GM12872 (cell line): Measurements from ENCODE around the gene VAC14.

Experiments used
- TF ChIP-seq, protein P1 (sequence below): IDR thresholded peaks from 3 replicates; pipeline ENCODE4 v1.5.1; 2011; ENCODE audit warnings: low read depth, mild to moderate bottlenecking, low read length, moderate library complexity; ENCODE audit not compliant: insufficient read depth

Gene VAC14

DNA sequence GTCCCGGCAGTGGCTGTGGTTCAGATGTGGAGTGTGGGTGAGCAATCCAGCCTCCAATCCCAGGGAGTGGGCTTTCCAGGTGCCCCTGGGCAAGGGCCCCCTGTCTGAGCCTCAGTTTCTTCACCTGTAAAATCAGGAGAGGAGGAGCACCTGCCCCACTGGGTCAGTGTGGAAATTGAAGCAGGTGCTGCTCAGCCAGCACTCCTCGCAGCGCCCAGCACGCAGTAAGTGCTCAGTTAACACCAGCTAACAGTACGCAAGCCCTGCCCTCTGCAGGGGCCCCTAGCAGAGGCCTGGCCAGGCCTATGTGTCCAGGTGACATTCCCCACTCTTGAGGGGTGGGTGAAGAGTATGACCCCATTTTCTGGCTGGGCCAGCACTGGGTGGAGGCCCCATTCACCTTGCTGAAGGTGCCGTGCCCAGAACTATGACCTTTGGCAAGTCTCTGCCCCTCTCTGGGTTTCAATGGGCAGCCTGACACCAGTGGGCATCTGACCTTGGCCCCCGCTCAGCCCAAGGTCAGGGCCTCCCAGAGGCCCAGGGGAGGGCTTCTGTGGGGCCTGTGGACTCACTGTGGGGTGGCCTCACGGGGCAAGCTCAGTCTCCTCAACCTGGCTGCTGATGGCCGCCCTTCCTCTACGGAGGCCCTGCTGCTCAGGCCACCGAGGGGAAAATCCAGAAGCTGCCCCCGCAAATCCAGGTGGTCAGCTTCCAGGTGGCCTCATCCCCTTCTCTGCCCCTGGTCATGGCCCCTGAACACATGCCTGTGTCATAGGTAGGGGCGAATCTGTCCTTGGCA is 117.6 kb downstream of the VAC14 start:
- TF ChIP-seq, protein P1, sequence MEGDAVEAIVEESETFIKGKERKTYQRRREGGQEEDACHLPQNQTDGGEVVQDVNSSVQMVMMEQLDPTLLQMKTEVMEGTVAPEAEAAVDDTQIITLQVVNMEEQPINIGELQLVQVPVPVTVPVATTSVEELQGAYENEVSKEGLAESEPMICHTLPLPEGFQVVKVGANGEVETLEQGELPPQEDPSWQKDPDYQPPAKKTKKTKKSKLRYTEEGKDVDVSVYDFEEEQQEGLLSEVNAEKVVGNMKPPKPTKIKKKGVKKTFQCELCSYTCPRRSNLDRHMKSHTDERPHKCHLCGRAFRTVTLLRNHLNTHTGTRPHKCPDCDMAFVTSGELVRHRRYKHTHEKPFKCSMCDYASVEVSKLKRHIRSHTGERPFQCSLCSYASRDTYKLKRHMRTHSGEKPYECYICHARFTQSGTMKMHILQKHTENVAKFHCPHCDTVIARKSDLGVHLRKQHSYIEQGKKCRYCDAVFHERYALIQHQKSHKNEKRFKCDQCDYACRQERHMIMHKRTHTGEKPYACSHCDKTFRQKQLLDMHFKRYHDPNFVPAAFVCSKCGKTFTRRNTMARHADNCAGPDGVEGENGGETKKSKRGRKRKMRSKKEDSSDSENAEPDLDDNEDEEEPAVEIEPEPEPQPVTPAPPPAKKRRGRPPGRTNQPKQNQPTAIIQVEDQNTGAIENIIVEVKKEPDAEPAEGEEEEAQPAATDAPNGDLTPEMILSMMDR, result no peak

DNA sequence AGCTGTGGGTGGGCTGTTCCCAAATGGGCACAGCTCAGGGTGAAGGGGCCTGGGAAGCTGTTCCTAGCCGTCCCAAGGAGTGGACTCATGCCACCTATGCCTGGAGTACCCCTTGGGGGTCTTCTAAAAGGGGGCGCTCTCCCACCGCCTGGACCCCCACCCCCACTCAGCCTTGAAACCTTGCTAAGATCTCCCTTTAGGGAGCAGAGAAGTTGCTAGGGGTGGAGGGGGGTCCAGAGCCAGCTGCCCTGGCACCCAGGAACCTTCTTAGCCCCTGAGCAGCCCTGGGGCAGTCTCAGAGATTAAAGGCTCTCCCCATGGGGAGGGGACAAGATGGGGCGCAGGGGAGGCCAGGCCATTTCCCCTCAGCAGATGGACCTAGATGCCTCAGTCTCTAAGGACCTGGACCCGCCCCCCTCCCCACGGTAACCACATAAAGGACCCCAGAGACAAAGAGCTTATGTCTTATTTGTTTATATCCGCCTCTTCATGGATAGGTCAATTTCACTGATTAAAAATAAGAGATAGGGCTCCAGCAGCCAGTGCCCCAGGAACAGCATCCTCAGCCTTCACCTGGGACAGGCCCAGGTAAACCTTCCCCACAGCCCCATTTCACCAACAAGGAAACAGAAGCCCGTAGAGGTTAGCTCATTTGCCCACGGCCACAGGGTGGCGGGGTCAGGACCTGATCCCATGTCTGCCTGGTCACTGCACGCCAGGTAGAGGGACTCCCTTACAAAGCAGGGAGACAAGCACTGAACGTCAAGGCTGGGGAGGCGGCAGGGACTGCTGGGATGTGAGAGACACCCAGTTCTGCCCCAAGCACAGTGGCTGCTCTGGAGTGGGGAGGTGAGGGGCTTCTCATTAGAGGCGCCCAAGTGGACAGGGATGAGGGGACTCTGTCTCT is 118.5 kb downstream of the VAC14 start:
- TF ChIP-seq, protein P1, result no peak

DNA sequence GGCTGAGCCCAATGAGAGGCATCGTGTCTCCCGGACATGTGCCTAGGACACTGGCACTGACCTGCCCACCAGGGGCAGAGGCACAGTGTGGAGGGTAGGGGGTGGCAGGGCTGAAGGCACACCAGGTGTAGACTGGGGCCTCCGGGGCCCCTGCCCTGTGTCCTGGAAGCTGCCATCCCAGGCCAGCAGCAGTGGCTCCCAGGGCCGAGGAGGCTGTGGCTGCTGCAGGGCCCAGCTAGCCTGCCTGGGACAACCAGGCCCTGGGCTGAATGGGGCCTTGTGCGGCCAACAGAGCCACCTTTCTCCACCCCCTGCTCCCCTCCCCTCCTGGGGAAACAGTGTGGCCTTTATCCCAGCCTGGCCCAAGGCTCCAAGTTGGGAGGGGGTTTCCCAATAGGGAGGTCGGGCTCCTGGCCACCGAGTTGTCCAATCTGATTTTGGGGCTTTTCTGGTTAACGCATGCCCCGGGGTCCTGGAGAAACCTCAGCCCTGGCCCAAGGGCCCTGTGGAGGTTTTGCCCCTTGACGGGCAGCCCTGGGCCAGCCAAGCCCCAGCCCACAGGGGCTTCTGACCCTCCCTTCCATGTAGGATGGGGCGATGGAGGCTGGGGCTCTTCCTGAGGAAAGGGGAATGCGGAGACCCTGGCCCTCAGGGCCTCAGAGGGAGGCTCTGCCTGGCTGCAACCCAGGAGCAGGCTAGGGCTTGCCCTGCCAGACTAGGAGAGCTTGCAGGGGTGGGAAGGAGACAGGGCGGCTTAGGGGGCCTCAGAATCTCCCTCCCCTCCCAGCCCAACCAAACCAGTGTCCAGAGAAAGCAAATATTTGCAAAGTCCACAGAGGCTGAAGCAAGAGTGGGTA is 119.3 kb downstream of the VAC14 start:
- TF ChIP-seq, protein P1, result no peak

DNA sequence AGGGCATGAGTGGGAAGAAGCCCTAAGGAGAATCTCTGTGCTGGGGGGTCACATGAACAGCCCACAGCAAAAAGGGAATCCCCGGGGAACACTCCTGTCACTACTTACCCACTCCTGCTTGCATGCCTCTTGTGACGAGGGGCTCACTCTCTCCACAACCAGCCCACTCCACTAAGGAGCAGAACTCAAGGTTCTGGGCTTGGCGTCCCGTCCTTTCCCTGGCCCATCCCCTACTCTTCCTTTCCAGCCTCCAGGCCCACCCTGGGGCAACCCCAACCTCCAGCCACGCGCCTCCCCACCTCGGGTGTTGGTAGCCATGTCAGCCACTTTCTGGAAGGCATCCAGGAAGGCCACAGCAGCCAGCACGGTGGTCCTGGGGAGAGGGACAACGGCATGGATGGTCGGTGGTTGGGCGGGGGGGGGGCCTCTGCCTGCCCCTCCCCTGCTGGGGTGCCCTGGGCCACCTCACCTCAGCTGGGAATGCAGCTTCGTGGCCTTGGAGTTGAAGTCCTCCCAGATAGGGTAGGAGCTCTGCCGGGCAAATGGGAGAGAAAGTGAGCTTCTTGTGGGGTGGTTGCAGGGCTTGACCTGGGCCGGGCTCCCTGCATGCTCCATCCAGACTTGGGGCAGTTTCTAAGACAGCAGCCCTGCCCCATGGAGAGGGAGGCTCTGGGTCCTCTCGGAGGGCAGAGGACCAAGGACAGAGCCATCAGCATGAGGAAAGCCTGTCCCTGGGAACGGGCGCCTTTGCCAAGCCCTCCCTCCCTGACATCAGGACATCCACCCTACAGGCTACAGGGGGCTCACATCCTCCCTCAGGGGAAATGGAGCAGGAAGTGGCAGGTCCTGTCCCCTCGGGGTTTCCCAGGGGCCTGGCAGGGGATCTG is 120.2 kb downstream of the VAC14 start:
- TF ChIP-seq, protein P1, result no peak

DNA sequence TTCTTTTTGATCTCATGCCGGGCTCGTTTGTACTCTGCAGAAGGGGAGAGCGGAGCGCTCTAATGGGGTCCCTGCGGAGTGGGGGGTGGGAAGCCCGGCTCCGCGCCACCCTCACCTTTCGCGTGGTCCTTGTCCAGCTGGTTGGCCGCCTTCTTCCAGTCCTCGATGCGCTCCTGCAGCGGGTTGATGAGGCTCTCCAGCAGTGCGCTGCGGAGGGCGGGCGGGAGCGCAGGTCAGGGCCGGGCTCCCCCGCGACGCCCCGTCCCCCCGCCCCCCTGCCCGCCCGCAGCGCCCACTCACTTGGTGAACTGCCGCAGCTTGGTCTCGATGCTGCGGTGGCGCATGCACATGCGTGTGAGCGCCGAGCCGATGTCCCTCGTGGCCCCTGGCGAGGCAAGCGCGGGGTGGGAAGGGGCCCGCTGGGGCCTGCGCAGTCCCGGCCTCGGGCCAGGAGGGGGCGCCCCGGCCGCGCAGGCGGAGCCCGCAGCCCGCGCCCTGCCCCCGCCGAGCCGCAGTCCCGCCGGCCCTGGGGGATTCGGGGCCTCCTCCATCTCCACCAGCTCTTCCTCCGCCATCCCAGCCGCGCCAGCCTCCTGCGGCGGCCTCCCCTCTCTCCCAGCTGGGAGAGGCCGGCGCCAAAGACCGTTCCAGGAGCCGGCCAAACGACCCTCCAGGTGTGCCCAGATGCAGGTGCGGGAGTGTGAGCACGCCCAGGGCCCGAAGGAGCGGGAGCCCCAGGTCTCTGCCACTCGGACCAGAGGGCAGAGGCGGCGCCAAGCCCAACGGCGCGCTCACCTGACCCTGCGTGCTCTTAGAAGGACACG is 121.1 kb downstream of the VAC14 start:
- TF ChIP-seq, protein P1, result peak; percentile 41; the same call in 1 of the 3 replicates
